ENCODE results near the gene FCN1.
"Not testable (repeated sequence)": the region's sequence is repeated elsewhere in the genome, so short reads cannot be mapped to it uniquely, and the experiment has no call there.

The FCN1 gene

GRCh38 chr9:134959126-134959970 lies 41.6 kb upstream of the FCN1 start:
- TF ChIP-seq CTCF (conservative IDR thresholded peaks at IDR 0.05): no peak

DNA sequence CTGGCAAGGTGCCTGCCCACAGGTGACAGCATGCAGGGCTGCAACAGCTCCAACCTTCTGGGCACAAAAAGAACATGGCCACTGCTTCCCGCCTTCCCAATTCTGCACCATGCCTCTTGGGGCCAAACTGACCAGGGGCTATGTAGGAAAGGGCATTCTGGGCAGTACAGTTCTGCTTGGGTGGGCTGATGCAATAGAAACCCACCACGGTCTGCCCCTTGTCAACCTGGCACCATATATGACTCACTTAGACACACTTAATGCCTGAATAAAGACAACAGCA lies 40.2 kb upstream of the FCN1 start:
- TF ChIP-seq CTCF (conservative IDR thresholded peaks at IDR 0.05): no peak
- no peak overlapping the region for H3K27ac ChIP-seq

More at GRCh38 chr9:134959126-134959970, 41.6 kb upstream of the FCN1 start:
- H3K27ac ChIP-seq: peak overlapping the region; percentile 95; the same call in 1 of the 2 replicates

DNA sequence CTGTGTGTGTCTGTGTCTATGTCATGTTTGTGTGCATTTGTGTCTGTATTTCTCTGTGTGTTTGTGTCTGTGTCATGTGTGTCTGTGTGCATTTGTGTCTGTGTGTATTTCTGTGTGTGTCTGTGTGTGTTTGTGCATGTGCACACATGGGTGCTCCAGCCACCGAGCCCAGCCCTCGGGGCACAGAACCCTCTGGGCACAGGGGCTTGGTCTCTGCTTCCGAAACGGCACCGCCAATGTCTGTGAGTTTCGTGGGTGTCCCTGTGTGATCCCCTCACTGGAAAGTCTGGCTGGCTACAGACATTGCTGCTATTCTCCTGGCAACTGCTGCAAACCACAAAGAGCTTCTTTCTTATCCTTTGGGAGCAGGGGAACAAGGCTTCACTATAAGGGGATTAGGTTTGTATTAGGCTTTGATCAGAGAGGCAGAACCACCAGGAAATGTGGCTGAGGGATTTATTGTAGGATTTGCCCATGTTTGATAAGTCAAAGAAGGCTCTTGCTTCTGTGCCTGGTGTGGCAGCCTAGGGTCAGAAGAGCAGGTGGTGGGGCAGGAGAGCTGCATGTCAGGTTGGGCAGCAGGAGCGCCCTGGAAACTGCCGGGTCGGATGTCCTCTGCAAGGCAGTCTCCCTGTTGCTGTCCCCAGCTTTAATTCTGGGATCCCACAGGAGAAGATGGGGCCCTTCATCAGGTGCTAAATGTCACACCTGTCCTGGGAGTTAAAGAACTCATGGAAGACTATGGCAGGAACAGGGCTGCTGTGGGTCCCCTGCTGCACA lies 39.6 kb upstream of the FCN1 start:
- TF ChIP-seq CTCF (conservative IDR thresholded peaks at IDR 0.05): no peak
- H3K27ac ChIP-seq: no peak overlapping the region

GRCh38 chr9:134956387-134956786 lies 38.7 kb upstream of the FCN1 start:
- H3K27ac ChIP-seq: not testable (repeated sequence)

DNA sequence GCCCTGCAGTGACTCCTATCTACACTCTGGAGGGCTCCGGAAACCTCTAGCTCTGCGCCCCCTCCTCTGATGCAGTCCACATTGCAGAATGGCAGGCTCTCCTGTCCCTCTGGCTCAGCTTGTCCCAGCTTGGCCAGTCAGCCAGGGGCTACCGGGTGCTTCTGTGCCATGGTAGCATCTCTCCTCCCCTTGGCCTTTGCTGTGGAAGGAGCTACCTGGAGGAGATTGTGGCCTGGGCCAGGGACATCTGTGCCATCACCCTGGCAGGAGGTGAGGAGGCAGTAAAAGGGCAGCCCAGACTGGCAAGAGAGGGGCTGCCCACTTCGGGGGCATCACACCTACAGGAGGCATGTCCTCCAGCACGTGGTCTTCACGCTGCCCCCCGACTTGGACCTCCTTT lies 38.1 kb upstream of the FCN1 start:
- TF ChIP-seq CTCF (conservative IDR thresholded peaks at IDR 0.05): no peak
- no peak overlapping the region for H3K27ac ChIP-seq

DNA sequence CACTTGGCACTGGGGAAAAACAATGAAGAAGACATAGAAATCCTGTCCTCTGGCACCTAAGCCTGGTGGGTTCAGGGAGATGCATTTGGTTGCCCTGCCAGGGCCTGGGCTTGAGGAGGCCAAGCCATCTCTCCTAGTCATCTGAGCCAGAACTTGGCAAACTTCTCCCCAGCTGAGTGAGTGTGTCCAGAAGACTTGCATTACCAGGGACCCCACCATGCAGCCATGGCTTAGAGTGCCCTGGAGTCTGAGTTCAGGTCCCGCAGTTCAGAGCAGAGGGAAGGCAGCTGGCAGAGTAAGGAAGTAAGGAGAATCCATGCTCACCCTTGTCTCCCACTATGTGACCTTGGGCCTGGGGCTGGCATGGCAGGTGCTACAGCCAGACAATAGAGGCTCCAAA lies 37.4 kb upstream of the FCN1 start:
- no peak for TF ChIP-seq CTCF (conservative IDR thresholded peaks at IDR 0.05)
- no peak overlapping the region for H3K27ac ChIP-seq

DNA sequence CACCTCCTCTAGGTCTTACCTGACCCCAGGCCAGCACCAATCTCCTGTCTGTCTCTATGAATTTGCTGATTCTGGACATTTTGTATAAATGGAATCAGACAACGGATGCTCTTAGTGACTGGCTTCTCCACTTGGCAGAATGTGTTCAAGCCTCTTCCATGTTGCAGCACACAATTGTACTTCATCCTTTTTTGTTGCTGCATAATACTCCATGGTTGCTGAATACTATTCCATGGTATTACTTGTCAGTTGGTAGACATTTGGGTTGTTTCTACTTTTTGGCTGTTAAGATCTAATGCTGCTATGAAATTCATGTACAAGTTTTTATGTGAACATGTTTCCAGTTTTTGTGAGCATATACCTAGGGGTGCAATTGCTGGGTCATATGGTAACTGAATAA lies 34.3 kb upstream of the FCN1 start:
- no peak overlapping the region for H3K27ac ChIP-seq
- no peak for TF ChIP-seq CTCF (conservative IDR thresholded peaks at IDR 0.05)

DNA sequence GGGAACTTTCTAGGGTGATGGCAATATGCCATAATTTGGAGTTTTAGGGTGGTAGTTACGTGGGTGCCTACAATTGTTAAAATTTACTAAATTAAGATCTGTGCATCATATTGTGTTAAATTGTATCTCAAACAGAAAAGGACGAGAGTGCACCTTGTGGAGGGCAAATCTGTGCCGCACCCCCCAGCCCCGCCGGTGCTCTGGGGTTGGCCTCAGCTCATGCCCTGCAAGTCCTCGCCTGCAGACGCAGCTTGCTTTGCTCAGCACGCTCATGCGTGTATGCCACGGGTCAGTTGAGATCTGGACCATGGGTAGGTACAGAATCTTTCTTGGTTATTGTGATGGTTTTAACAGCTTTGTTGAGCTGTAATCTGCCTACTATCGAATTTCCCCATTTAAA lies 33.7 kb upstream of the FCN1 start:
- H3K27ac ChIP-seq: no peak overlapping the region
- no peak for TF ChIP-seq CTCF (conservative IDR thresholded peaks at IDR 0.05)

All from VCaP (cell line).